Loucy (cell line): ENCODE data around the gene PRKCG.

Experiments
- H2AFZ ChIP-seq: fragments of 200-600 bp; sonication (generic); 2 replicates; pipeline ENCODE4 v1.6.0; 2016; ENCODE audit warnings: antibody characterized with exemption, mild to moderate bottlenecking, low read length, moderate library complexity
- H3F3A ChIP-seq: fragments of 200-600 bp; 2 replicates; pipeline ENCODE4 v1.6.0; 2016; ENCODE audit warnings: antibody characterized with exemption, low read depth, mild to moderate bottlenecking
- H3K27me3 ChIP-seq: fragments of 200-600 bp; sonication (generic); 2 replicates; pipeline ENCODE4 v1.6.1; 2014; ENCODE audit warnings: low read length, mild to moderate bottlenecking; ENCODE audit not compliant: insufficient read depth, poor library complexity, severe bottlenecking
- H3K36me3 ChIP-seq: fragments of 200-600 bp; sonication (generic); 2 replicates; pipeline ENCODE4 v1.6.1; 2016; ENCODE audit warnings: low read length; ENCODE audit not compliant: insufficient read depth
- H3K4me1 ChIP-seq: fragments of 200-600 bp; sonication (generic); 2 replicates; pipeline ENCODE4 v1.5.1; 2014; ENCODE audit warnings: low read length, mild to moderate bottlenecking; ENCODE audit not compliant: insufficient read depth, poor library complexity, severe bottlenecking
- H3K4me2 ChIP-seq: fragments of 200-600 bp; sonication (generic); 2 replicates; pipeline ENCODE4 v1.6.0; 2014; ENCODE audit warnings: antibody characterized with exemption, low read length, low read depth, mild to moderate bottlenecking; ENCODE audit not compliant: poor library complexity, severe bottlenecking
- H3K4me3 ChIP-seq: fragments of 200-600 bp; sonication (generic); 2 replicates; pipeline ENCODE4 v1.5.1; 2014; ENCODE audit warnings: low read length, mild to moderate bottlenecking, mixed read lengths; ENCODE audit not compliant: poor library complexity, severe bottlenecking
- H3K79me2 ChIP-seq: fragments of 200-600 bp; sonication (generic); 2 replicates; pipeline ENCODE4 v1.6.1; 2014; ENCODE audit warnings: low read length; ENCODE audit not compliant: insufficient read depth
- H3K9ac ChIP-seq: fragments of 200-600 bp; sonication (generic); 2 replicates; pipeline ENCODE4 v1.6.0; 2014; ENCODE audit warnings: mild to moderate bottlenecking, low read depth, low read length, moderate library complexity; ENCODE audit not compliant: poor library complexity, severe bottlenecking
- H3K9me2 ChIP-seq: fragments of 200-600 bp; sonication (generic); replicated peaks from 2 replicates; pipeline ENCODE4 v1.6.1; 2016; ENCODE audit warnings: low read depth, low read length, mixed read lengths
- H3K9me3 ChIP-seq: fragments of 200-600 bp; sonication (generic); 2 replicates; pipeline ENCODE4 v1.6.1; 2014; ENCODE audit warnings: mild to moderate bottlenecking, antibody characterized with exemption, low read length, low read depth; ENCODE audit not compliant: insufficient read depth
- H4K20me1 ChIP-seq: fragments of 200-600 bp; sonication (generic); 2 replicates; pipeline ENCODE4 v1.6.0; 2014; ENCODE audit warnings: antibody characterized with exemption, low read length, mild to moderate bottlenecking; ENCODE audit not compliant: insufficient read depth, poor library complexity, severe bottlenecking
- EZH2phosphoT487 ChIP-seq: fragments of 200-600 bp; IDR thresholded peaks from 2 replicates; pipeline ENCODE4 v1.6.1; 2018; ENCODE audit warnings: antibody characterized with exemption, mild to moderate bottlenecking, moderate library complexity, borderline replicate concordance
- TF ChIP-seq, protein P1 (sequence below): fragments of 200-600 bp; sonication (generic); conservative IDR thresholded peaks from 2 replicates; pipeline ENCODE4 v1.5.1; 2014; ENCODE audit warnings: mild to moderate bottlenecking, antibody characterized with exemption, low read length

PRKCG gene

DNA sequence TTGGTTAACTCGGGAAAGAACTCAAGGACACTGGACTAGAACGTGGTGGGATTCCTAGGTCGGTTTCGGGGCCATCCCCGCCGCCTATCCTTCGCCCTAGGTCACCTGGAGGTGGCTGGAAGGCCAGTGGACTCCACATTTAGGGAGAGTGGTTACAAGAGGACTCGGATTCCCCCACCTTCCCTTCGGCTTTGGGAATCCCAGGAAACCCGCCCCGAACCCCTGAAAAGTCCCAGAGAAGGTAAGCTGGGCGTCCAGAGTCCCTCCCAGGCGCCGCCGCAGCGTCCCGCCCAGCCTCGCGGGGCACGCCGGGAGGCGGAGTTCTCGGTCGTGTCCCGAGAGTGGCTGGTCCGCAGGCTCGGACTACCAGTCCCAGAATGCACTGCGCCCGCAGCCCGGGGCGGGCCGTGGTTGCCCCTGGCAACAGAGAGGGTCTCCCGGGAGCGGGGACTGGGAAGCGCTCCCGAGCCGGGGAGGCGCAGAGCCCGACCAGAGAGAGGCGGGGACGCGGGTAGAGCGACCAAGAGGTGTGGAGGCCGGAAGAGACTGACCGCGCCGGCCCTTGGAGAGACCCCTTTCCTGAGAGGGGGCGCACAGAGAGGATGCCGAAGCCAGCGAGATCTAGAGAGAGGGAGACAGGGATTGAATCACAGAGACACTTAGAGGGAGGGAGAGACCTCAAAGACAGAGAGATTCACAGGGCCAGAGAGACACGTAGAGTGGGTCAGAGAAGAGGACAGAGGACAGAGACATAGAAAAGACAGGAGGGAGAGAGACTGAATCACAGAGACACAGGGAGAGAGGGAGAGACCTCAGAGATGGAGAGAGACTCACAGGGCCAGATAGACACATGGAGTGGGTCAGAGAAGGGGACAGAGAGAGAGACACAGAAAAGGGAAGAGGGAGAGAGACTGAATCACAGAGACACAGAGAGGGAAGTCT lies 2.6 kb upstream of the PRKCG start:
- H3K4me2 ChIP-seq, result peak overlapping the region; percentile 80
- H3K9ac ChIP-seq, result no peak overlapping the region
- peak overlapping the region; percentile 78 for H2AFZ ChIP-seq

DNA sequence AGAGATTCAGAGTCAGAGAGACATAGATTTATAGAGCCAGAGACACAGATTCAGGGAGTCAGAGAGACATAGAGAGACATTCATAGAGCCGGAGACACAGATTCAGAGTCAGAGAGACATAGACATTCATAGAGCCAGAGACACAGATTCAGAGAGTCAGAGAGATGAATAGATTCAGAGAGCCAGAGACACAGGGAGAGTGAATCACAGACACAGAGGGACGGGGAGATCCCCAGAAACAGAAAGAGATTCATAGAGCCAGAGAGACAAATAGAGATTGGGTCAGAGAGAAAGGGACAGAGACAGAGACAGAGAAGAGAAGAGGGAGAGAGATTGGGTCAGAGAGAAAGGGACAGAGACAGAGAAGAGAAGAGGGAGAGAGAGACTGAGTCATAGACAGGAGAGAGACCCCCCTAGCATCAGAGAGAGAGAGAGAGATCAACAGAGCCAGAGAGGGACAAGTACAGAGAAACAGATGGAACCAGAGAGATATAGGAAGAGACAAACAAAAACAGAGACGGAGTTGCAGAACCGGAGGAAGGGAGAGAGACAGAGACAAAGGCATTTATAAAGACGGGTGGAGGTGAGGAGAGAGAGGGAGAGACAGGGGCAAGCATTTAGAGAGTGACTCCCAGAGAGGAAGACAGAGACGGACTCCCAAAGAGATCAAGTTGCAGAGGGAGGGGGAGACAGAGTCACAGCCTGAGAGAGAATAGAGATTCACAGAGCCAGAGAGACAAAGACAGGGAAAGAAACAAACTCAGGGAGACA lies 1.1 kb upstream of the PRKCG start:
- Histone ChIP-seq H3K36me3 (peaks cover 8% of the 10 kb centered on the region; the same call in 1 of the 2 replicates), H3K9me2 (no peaks in the 10 kb centered on the region), H3K4me3 (peak overlapping the region; percentile 71), H3K9ac (no peak overlapping the region), H3F3A (no peaks in the 10 kb centered on the region), H3K4me1 (peaks cover 29% of the 10 kb centered on the region), H3K79me2 (peaks cover 9% of the 10 kb centered on the region; the same call in 1 of the 2 replicates), H3K27me3 (peaks cover 17% of the 10 kb centered on the region), H3K9me3 (no peaks in the 10 kb centered on the region), H4K20me1 (peaks cover 13% of the 10 kb centered on the region), H2AFZ (peak overlapping the region; percentile 78; the same call in 1 of the 2 replicates), H3K4me2 (peak overlapping the region; percentile 86)
- TF ChIP-seq, protein P1, sequence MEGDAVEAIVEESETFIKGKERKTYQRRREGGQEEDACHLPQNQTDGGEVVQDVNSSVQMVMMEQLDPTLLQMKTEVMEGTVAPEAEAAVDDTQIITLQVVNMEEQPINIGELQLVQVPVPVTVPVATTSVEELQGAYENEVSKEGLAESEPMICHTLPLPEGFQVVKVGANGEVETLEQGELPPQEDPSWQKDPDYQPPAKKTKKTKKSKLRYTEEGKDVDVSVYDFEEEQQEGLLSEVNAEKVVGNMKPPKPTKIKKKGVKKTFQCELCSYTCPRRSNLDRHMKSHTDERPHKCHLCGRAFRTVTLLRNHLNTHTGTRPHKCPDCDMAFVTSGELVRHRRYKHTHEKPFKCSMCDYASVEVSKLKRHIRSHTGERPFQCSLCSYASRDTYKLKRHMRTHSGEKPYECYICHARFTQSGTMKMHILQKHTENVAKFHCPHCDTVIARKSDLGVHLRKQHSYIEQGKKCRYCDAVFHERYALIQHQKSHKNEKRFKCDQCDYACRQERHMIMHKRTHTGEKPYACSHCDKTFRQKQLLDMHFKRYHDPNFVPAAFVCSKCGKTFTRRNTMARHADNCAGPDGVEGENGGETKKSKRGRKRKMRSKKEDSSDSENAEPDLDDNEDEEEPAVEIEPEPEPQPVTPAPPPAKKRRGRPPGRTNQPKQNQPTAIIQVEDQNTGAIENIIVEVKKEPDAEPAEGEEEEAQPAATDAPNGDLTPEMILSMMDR, result no peak
- no peak for TF ChIP-seq EZH2phosphoT487

More for the DNA sequence above, 2.6 kb upstream of the PRKCG start:
- no peaks in the 10 kb centered on the region for H3K9me3 ChIP-seq
- H4K20me1 ChIP-seq, result peaks cover 27% of the 10 kb centered on the region
- H3F3A ChIP-seq, result no peaks in the 10 kb centered on the region
- H3K4me3 ChIP-seq, result peak overlapping the region; percentile 71
- peaks cover 17% of the 10 kb centered on the region for H3K27me3 ChIP-seq
- H3K9me2 ChIP-seq, result no peaks in the 10 kb centered on the region
- H3K79me2 ChIP-seq, result peaks cover 23% of the 10 kb centered on the region; the same call in 1 of the 2 replicates
- peaks cover 18% of the 10 kb centered on the region; the same call in 1 of the 2 replicates for H3K36me3 ChIP-seq
- TF ChIP-seq, protein P1, result no peak
- TF ChIP-seq EZH2phosphoT487, result no peak
- H3K4me1 ChIP-seq, result peaks cover 33% of the 10 kb centered on the region

DNA sequence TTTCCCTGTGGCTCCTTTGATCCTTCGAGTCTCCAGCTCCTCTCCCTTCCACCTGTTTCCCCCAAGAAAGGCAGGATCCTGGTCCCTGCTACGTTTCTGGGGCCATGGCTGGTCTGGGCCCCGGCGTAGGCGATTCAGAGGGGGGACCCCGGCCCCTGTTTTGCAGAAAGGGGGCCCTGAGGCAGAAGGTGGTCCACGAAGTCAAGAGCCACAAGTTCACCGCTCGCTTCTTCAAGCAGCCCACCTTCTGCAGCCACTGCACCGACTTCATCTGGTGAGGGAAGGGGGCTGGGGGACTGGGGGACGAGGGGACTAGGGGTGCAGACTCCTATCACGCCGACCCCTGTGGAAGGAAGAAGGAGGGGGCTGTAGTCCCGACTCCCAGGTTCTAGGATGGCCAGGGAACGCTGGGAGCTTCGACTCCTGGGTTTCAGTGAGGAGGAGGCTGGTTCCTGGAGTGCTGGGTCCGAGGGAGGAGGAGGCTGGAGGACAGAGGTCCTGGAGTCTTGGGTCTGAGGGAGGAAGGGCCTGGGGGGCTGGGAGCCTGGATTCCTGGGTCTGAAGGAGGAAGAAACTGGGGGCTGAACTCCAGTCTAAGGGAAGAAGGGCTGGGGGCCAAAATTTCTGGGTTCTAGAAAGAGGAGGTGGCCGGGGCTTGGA lies 524 bp downstream of the PRKCG start:
- H3K9ac ChIP-seq, result no peak overlapping the region
- H3K4me1 ChIP-seq, result peaks cover 28% of the 10 kb centered on the region
- H2AFZ ChIP-seq, result peak overlapping the region; percentile 78; the same call in 1 of the 2 replicates
- H3K36me3 ChIP-seq, result no peaks in the 10 kb centered on the region
- H3K4me3 ChIP-seq, result peak overlapping the region; percentile 71
- peaks cover 17% of the 10 kb centered on the region for H3K27me3 ChIP-seq
- H3K4me2 ChIP-seq, result peak overlapping the region; percentile 86
- no peaks in the 10 kb centered on the region for H3K9me3 ChIP-seq
- TF ChIP-seq, protein P1, result no peak
- TF ChIP-seq EZH2phosphoT487, result no peak
- H3K9me2 ChIP-seq, result no peaks in the 10 kb centered on the region
- no peaks in the 10 kb centered on the region for H3F3A ChIP-seq
- no peaks in the 10 kb centered on the region for H3K79me2 ChIP-seq
- no peaks in the 10 kb centered on the region for H4K20me1 ChIP-seq
